HG03460 (cell line): ENCODE measurements around the gene RASSF5.

Source experiments
- ATAC-seq: cut with Tn5 transposase; IDR thresholded peaks from one replicate; pipeline ENCODE4 v1.9.1; 2021; ENCODE audit not compliant: unreplicated experiment

RASSF5 gene

GRCh38 chr1:206513312-206514111 lies 6.2 kb downstream of the RASSF5 start:
- ATAC-seq: no peak

- ATAC-seq: no peak
These were observed 7.6 kb downstream of the RASSF5 start for GRCh38 chr1:206514813-206515387.

GRCh38 chr1:206516728-206516990 lies 9.3 kb downstream of the RASSF5 start:
- ATAC-seq: no peak

- no peak for ATAC-seq
These were observed 10.5 kb downstream of the RASSF5 start for GRCh38 chr1:206517784-206518183.

- no peak for ATAC-seq
These were observed 10.9 kb downstream of the RASSF5 start for GRCh38 chr1:206518206-206518605.

GRCh38 chr1:206518743-206519142 lies 11.4 kb downstream of the RASSF5 start:
- ATAC-seq: no peak

DNA sequence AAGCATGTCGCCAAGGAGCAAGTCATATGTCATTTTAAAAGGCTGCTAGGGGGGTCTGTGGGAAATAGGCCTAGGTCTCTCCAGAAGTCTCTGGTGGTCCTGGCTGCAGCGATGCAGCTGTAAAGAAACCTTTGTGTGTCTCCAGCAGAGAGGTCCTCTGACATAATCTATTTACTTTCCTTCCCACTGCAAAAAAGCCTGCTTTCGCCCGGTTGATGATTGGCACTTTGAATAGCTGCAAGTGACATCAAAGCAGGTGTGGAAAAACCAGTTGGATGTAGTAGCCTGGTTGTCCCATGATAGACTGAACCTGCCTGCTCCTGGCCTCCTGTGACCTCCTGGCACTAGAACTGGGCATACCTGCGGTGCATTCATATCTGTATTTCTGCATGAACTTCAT lies 13.8 kb downstream of the RASSF5 start:
- no peak for ATAC-seq

- ATAC-seq: no peak
These were observed 14.5 kb downstream of the RASSF5 start for GRCh38 chr1:206521694-206522402.

GRCh38 chr1:206524739-206525364 lies 17.5 kb downstream of the RASSF5 start:
- no peak for ATAC-seq

DNA sequence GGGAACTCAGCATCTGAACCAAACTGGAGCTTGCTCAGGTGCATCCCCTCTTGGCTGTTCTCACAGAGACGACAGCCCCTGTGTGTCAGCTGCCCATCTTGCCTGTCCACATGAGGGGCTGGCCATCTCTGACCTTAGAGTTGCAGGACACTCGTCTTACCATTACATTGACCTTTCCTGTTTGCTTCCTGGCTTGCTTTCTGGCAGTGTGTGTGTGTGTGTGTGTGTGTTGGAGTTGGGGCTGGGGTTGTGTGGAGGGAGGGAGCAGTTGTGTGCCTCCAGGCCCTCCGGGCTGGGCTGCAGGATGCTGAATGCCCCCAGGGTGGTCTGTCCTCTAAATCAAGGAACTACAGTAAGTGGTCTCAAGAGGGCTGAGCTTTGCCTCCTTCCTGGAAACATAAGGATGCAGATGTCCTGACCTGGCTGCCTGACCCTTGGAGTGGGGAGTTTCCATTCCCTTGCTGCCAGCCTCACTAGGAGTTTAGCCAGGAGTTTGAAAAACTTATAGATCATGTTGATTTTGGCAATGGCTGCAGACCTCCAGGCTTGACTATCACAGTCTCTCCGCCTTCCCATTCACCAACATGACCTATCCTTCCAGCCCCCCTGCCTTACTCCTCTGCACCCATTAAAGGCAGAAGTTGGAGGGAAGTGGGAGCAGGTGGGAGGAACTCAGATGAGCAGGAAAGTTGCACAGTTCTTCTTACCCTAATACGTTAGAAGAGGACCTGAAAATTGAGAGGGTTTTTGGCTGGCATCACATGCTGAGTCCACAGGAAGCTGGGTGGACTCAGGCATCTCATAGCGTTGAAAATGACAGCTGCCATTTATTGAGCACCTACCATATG lies 19.0 kb downstream of the RASSF5 start:
- no peak for ATAC-seq

DNA sequence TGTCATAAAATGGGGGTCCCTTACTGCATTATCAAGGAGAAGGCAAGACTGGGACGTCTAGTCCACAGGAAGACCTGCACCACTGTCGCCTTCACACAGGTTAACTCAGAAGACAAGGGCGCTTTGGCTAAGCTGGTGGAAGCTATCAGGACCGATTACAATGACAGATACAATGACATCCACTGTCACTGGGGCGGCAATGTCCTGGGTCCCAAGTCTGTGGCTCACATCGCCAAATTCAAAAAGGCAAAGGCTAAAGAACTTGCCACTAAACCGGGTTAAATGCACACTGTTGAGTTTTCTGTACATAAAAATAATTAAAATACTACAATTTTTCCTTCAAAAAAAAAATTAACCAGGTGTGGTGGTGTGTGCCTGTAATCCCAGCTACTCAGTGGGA lies 22.1 kb downstream of the RASSF5 start:
- ATAC-seq: no peak

DNA sequence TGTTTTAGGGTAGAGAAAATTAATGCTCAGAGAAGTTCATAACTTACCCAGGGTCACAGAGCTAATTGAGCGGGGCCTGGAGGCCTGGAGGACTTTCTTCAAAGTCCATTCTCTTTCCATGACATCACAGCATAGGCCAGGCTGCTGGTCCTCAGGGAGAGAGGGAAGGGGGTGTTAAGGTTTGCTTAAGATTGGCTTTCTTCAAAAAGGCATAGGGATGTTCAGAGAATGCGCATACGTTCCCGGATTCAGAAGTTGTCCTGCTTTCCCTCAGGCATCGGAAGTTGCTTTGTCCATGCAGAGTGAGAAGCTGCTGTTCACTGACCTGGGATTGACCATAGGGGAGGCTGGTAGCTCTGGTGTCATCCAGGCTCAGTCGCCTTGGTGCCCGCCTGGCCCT lies 25.0 kb downstream of the RASSF5 start:
- no peak for ATAC-seq

- ATAC-seq: no peak
These were observed 27.2 kb downstream of the RASSF5 start for GRCh38 chr1:206534552-206534951.

DNA sequence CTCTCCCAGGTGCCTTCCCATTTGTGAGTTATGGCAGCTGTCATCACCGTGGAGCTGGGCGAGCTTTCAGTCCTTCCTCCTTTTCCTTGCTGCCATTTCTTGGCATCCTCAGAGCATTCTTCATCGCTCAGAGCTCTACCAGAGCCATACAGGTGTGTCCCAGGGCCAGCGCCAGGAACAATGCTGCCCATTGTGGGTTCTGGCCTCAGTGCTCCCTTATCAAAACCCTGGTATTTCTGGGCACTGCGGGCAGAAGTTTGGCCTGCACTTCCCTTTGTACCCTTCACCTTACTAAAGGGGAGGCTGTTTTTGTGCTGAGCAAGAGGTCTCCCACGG lies 28.5 kb downstream of the RASSF5 start:
- ATAC-seq: no peak

DNA sequence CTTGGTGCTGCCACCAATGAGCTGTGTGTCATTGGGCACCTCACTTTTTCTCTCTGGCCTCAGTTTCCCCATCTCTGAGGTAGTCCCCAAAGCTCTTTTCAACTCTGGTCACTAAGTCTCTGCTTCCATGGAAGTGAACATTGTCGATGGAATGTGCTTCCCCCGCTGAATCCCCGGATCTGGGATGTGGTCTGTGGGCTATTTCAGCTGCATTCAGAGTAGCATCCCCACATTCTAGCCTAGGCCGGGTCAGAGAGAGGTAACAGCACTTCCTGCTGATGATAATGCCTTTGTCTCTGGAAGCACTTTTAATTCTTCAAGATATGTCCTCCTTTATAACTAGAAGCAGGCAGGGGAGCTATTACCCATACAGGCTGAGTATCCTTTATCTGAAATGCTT lies 29.8 kb downstream of the RASSF5 start:
- ATAC-seq: no peak

GRCh38 chr1:206538086-206538770 lies 30.9 kb downstream of the RASSF5 start:
- ATAC-seq: no peak

GRCh38 chr1:206538901-206539640 lies 31.7 kb downstream of the RASSF5 start:
- no peak for ATAC-seq

DNA sequence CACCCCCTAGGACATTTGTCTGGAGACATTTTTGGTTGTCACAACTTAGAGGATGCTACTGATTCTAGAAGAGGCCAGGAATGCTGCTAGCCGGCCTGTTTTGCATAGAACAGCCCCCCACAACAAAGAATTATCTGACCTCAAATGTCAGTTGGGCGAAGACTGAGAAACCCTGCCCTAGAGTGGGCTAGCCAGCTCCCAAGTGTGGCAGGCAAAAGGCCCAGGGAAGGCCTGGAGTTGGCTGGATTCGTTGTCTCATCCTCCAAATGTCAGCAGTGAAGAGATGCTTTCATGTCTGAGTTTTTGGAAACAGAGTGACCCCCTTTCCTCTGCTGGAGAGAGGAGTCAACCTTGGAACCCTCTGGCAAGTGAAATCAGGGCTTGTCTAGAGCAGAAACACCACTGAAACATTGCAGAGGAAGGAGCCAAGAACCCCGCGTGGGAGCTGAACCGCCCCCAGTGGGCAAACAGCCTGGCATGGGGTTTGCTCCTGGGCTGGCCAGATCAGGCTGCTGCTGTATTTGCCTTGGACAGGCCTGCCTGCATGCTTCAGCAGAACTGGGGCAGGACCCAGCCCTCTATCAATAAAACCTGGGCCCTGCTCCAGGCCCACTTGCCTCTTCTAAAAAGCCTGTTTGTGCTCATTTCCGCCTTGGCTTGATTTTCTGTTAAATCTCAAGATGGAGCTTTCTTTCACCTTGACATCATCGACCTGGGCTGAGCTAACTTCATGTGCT lies 32.9 kb downstream of the RASSF5 start:
- ATAC-seq: no peak

- ATAC-seq: no peak
These were observed 34.0 kb downstream of the RASSF5 start for GRCh38 chr1:206541236-206541833.
